HG03457 (cell line): ENCODE results near the gene TMBIM4.

Experiments used
- ATAC-seq: cut with Tn5 transposase; IDR thresholded peaks from one replicate; pipeline ENCODE4 v1.9.1; 2021; ENCODE audit warnings: moderate number of reproducible peaks; ENCODE audit not compliant: unreplicated experiment

The TMBIM4 gene

GRCh38 chr12:66142826-66143225 lies 27.0 kb downstream of the TMBIM4 start:
- no peak for ATAC-seq

GRCh38 chr12:66141299-66141698 lies 28.5 kb downstream of the TMBIM4 start:
- no peak for ATAC-seq

- ATAC-seq = no peak
Measured at GRCh38 chr12:66140731-66141130, 29.1 kb downstream of the TMBIM4 start.

- ATAC-seq = no peak
Measured at GRCh38 chr12:66139328-66139727, 30.5 kb downstream of the TMBIM4 start.

- ATAC-seq = no peak
Measured at GRCh38 chr12:66137937-66138336, 31.9 kb downstream of the TMBIM4 start.

GRCh38 chr12:66132408-66132807 lies 37.4 kb downstream of the TMBIM4 start:
- no peak for ATAC-seq

DNA sequence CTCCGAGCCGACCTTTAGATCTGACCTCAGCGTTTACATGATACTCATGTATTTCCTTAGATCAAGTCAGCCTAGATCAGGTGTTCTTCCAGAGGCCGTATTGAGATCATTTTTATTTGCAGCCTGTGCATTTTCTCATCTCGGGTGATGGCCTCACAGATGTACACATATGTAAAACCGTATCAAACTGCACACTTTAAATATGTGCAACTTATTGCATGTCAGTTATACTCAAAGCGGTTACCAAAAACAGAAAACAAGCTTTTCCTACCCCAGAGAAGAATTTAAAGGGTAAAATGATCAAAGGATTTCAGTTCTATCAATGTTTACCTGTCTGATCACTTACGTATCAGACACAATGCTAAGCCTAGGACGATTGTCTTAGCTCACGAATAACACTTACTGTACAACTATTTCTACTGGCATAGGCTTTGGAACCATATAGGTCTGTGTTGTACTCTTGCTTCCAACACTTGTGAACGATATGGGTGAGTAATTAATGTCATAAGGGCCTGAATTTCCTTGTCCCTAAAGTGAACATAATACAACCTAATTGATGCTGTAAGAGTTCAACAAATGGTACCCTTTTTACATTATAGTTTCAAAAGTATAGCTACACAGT lies 38.6 kb downstream of the TMBIM4 start:
- no peak for ATAC-seq

DNA sequence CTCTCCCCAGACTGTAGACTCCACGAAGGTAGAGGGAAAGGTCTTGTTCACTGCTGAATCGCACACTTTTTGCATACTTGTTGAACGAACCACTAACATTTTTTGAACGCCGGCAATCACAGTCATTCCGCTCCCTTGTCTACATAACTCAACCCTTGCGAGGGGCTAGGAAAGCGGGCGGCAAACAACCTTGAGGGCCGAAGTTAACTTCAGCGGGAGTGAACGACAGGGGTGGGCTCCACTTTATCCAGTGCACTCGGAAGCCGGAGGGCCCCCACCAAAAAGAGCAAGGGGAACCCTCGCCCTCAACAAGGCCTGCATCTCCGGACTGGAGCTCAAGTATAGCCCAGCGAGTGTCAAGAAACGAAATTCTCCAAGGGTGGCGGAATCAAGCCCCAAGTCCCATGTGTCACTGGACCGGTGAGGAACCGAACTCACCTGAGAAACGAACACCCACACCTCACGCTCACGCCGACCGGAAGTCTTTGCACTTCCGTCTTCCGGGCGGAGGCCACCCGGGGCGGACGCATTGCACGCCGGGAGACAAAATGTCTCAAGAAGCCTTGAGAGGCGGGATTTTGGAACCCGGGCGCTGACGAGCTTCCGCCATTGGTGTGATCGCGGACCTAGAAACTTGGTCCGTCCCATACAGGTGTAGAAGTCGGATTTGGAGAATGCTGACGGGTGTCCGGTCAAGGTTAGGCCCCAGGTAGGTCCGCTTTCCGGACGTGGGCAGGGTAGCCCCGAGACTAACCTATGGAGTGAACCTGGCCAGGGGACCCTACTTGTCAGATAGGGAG lies 39.3 kb downstream of the TMBIM4 start, which contains the start of gene LLPH:
LLPH (minus strand) TSS at position 484 of the 800 bp plus-strand sequence. CDS start 1,644 bp downstream, outside the sequence.
- peak; percentile 98 for ATAC-seq

- ATAC-seq = no peak
Measured at GRCh38 chr12:66129934-66130266, 39.9 kb downstream of the TMBIM4 start.

GRCh38 chr12:66127650-66128049 lies 42.1 kb downstream of the TMBIM4 start:
- ATAC-seq = no peak

- no peak for ATAC-seq
Measured at GRCh38 chr12:66120477-66120876, 49.3 kb downstream of the TMBIM4 start.

DNA sequence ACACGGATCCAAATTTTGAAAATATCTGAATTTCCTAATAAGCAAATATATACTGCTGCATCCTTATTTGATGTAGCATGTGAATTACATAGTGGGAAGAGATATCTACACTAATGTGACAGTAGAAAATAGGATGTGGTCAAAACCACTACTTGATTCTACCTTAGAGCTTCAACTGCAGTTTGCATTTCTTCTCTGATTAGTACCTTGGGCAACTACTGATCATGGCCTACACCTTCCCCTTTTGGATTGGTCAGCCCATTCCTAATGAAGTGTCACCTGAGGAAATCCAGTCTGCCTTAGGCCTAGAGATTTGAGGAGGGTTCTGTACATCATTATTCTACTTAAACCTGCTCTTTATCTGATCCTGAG lies 49.9 kb downstream of the TMBIM4 start:
- peak; percentile 64 for ATAC-seq

- ATAC-seq = no peak
Measured at GRCh38 chr12:66119229-66119869, 50.4 kb downstream of the TMBIM4 start.

GRCh38 chr12:66118240-66118891 lies 51.4 kb downstream of the TMBIM4 start:
- ATAC-seq = no peak

DNA sequence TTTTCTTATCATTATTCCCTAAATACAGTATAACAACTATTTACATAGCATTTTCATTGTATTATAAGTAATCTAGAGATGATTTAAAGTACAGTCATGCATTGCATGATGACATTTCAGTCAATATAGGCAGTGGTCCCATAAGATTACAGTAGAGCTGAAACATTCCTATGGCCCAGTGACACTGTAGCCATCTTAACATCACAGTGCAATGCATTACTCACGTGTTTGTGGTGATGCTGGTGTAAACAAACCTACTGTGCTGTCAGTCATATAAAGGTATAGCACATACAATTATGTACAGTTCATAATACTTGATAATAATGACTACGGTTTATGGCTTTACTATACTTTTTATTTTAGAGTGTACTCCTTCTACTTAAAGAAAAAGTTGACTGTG lies 52.6 kb downstream of the TMBIM4 start:
- ATAC-seq = no peak

DNA sequence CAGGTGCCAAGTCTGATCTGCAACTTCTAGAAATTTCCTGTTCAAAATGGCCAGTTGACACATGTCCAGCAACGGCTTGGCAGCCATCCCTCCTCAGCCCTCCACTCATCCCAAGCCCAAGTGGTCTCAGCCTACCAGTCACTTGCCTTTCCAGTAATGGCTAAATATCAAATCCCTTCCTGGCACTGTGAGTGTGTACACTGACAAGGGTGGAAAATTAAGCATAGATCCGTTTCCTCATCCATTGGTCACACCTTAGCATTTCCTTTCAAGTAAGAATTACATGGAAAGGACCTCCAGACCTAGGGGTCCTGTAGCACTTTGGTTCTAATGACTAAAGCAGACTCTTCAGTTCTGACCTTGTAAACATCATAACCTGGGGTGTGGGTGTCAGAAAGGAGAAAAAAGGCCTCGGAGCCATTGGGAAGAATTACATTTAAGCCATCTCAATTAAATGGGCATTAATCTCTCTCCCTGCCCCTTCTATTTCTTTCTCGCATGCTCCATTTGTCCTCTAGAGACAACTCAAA lies 54.7 kb downstream of the TMBIM4 start:
- no peak for ATAC-seq

DNA sequence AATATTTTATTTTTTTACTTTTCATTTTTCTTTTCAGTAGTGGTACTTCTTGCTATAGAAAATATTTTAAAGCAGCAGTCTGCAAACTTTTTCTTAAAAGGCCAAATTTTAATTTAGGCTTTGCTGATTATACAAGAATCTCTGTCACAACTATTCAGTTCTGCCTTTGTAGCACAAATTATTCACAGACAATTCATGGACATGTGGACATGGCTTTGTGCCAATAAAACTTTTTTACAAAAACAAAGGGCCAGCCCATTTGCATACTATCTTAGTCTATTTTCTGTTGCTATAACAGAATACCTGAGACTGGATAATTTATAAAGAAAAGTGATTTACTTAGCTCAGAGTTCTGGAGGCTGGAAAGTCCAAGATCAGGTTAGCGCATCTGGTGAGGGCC lies 56.3 kb downstream of the TMBIM4 start:
- ATAC-seq = no peak

DNA sequence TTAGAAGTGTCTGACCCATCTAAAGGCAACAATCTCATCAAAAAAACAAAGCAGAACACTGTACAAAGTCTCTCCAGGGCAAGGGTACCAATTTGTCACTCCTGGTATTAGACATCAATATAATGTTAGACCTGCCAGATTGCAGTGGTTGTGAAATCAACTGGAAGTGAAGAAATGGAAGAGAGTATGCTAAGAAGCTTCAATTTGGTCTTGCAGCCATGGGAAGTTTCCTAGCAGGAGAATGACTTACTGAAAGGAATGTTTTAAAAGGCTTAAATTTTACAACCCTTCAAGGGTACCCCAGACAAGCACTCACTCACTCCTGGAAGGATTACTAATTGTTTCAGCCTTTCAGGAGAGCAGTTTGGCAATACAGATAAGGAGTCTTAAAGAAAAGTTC lies 58.2 kb downstream of the TMBIM4 start:
- ATAC-seq = no peak

DNA sequence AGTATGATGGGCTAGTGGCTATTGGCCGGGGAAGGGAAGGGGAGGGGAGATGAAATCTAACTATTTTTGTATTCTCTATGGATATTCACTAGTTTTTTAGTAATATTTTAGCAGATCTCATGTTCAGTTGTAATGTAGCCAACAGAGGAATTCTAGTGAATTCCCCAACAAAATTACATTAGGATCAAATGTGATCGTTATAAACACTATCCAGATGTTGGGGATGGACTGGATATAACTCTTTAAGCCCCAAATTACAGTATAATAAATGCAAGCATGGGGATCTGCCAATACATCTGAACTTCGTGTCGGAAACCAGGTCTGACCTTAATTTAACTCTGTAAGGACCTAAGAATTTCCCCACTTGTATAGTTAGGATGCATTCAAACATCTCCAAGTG lies 60.7 kb downstream of the TMBIM4 start:
- no peak for ATAC-seq

DNA sequence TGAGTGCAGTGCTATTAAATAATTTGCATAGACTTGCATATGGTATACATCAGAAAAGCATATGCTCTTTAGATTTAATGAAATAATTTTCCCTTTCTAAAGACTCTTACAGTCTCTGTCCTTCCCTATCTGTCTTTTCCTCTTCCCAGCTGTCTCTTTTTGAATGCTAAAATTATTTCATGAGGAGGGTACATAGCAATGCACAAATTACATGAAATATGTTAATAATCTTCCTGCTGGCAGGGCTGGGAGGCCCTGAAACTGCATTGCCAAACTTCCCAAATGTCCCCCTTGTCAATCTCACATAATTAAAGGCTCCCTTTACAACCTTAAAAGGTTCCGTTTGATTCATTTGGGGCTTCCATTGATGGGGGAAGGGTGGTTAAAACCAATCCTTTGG lies 61.4 kb downstream of the TMBIM4 start:
- no peak for ATAC-seq

GRCh38 chr12:66107451-66107915 lies 62.3 kb downstream of the TMBIM4 start:
- peak; percentile 80 for ATAC-seq
